SU-DHL-6 (cell line): ENCODE measurements around the gene STRBP.
"Not testable (repeated sequence)": the region's sequence is repeated elsewhere in the genome, so short reads cannot be mapped to it uniquely, and the experiment has no call there.

Source experiments
- H2AFZ ChIP-seq: fragments of 200-600 bp; sonication (generic); 2 replicates; pipeline ENCODE4 v1.6.1; 2014; ENCODE audit warnings: low read depth, mild to moderate bottlenecking, moderate library complexity, mixed read lengths, antibody characterized with exemption, low read length; ENCODE audit not compliant: severe bottlenecking
- H3F3A ChIP-seq: fragments of 200-600 bp; shearing (Covaris generic); 2 replicates; pipeline ENCODE4 v1.6.0; 2016; ENCODE audit warnings: antibody characterized with exemption, mild to moderate bottlenecking; ENCODE audit not compliant: insufficient read depth
- H3K27ac ChIP-seq: fragments of 200-600 bp; sonication (generic); 2 replicates; pipeline ENCODE4 v1.5.1; 2016; ENCODE audit warnings: low read depth, mild to moderate bottlenecking, low read length, moderate library complexity, mixed read lengths
- H3K27me3 ChIP-seq: fragments of 200-600 bp; sonication (generic), shearing (Covaris generic); 2 replicates; pipeline ENCODE4 v1.6.0; 2014; ENCODE audit warnings: mild to moderate bottlenecking, low read length
- H3K36me3 ChIP-seq: fragments of 200-600 bp; sonication (generic); 2 replicates; pipeline ENCODE4 v1.6.1; 2014; ENCODE audit warnings: mild to moderate bottlenecking, low read length, mixed read lengths
- H3K4me2 ChIP-seq: fragments of 300-600, 200-600 bp; shearing (Covaris generic), sonication (generic); 2 replicates; pipeline ENCODE4 v1.6.0; 2014; ENCODE audit warnings: low read length, low read depth, mild to moderate bottlenecking; ENCODE audit not compliant: poor library complexity, severe bottlenecking
- H3K4me3 ChIP-seq: fragments of 200-600 bp; sonication (generic); 2 replicates; pipeline ENCODE4 v1.5.1; 2014; ENCODE audit warnings: antibody characterized with exemption, low read length, mild to moderate bottlenecking, mixed read lengths; ENCODE audit not compliant: insufficient read depth, poor library complexity, severe bottlenecking
- H3K79me2 ChIP-seq: fragments of 200-600 bp; sonication (generic); 2 replicates; pipeline ENCODE4 v1.6.1; 2014; ENCODE audit warnings: mild to moderate bottlenecking, low read length, moderate library complexity; ENCODE audit not compliant: insufficient read depth
- H3K9ac ChIP-seq: fragments of 200-600 bp; sonication (generic); 2 replicates; pipeline ENCODE4 v1.7.0; 2014; ENCODE audit warnings: mild to moderate bottlenecking, low read length
- H3K9me2 ChIP-seq: fragments of 200-600 bp; sonication (generic); replicated peaks from 2 replicates; pipeline ENCODE4 v1.6.1; 2014; ENCODE audit warnings: low read length; ENCODE audit not compliant: insufficient read depth
- H3K9me3 ChIP-seq: fragments of 200-600 bp; sonication (generic); 2 replicates; pipeline ENCODE4 v1.6.1; 2014; ENCODE audit warnings: low read length, mixed read lengths; ENCODE audit not compliant: insufficient read depth
- H4K20me1 ChIP-seq: fragments of 200-600 bp; sonication (generic); 2 replicates; pipeline ENCODE4 v1.6.1; 2014; ENCODE audit warnings: low read depth, mild to moderate bottlenecking, antibody characterized with exemption, low read length, moderate library complexity, mixed read lengths
- CTCF ChIP-seq: fragments of 200-600 bp; sonication (generic); IDR thresholded peaks from one replicate; pipeline ENCODE4 v1.5.1; 2017; ENCODE audit warnings: antibody characterized with exemption, mild to moderate bottlenecking, low read length, moderate library complexity; ENCODE audit not compliant: insufficient read depth, poor library complexity, severe bottlenecking
- EZH2phosphoT487 ChIP-seq: fragments of 200-600 bp; sonication (generic), shearing (Covaris generic); conservative IDR thresholded peaks from 2 replicates; pipeline ENCODE4 v1.6.1; 2018; ENCODE audit warnings: mild to moderate bottlenecking, antibody characterized with exemption, low read length, moderate library complexity, mixed read lengths

STRBP gene

DNA sequence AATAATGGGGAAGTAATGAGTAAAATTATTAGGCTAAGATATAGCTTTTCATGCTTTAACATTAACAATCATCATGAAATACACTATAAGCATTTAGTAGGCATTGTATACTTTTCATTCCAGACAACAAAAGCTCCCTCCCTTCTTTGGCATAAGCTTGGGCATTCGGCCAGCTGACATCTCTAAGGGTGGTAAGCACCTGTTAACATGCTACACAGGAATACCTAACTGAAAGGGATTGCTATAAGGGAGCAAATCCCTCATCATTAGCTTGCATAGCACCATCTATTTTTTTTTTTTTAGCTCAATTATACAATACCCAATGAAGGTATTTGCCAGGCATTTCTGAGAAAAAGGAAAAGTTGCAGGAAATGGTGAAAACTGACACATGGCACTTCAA, 16.6 kb downstream of the STRBP start:
- peaks cover 100% of the 10 kb centered on the region for H3K79me2 ChIP-seq
- 0 out of 2 replicates have a peak, but pooled peaks cover 5% of the 10 kb centered on the region for H3K36me3 ChIP-seq
- H3F3A ChIP-seq = peaks cover 38% of the 10 kb centered on the region
- TF ChIP-seq CTCF (no peak), EZH2phosphoT487 (no peak)
- no peaks in the 10 kb centered on the region for H3K27me3 ChIP-seq
- H3K9ac ChIP-seq = 0 out of 2 replicates have a peak overlapping the region, but pooled peaks have one; percentile 6
- H3K27ac ChIP-seq = peak overlapping the region; percentile 55; the same call in 1 of the 2 replicates
- no peak overlapping the region for H3K4me3 ChIP-seq
- peak overlapping the region; percentile 44 for H3K4me2 ChIP-seq
- H3K9me3 ChIP-seq = no peaks in the 10 kb centered on the region
- peaks cover 30% of the 10 kb centered on the region for H4K20me1 ChIP-seq
- H3K9me2 ChIP-seq = no peaks in the 10 kb centered on the region
- H2AFZ ChIP-seq = no peak overlapping the region

DNA sequence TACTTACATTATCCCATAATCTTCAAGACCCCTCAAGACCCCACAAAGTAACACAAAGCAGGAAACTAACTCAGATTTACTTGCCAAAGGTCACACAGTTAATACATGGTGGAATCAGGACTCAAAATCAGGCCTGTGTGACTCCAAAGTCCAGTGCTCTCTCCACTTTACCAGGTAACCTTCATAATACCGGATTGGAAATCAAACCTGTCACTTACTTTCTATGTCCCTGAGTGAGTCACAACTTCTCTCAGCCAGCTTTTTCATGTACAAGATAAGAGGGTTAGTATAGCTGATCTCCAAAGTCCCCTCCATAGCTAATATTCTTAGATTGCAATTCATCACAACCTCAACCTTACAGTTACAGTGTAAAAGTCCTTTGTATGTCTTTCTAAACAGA, 17.1 kb downstream of the STRBP start:
- Histone ChIP-seq H3K79me2 (peaks cover 100% of the 10 kb centered on the region), H3K27ac (peak overlapping the region; percentile 55; the same call in 1 of the 2 replicates)

DNA sequence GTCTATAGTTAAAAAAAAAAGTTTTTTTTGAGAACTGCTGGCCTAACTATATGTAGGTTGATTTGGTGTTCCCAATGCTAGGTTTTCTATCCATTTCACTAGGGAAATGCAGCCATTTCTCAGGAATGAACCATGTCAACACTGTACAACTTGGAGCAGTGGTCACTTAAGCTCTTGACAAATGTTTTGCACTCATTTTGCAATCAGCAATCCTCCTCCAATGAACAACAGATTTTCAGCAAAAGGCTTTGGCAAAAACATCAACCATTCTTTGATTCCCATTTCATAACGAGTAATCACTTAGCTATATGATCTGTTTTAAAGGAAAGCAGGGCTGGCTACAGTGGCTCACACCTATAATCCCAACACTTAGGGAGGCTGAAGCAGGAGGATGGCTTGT, 17.9 kb downstream of the STRBP start:
- Histone ChIP-seq H3K9me2 (no peaks in the 10 kb centered on the region), H3F3A (peaks cover 44% of the 10 kb centered on the region), H3K9me3 (no peaks in the 10 kb centered on the region), H3K27me3 (no peaks in the 10 kb centered on the region), H3K9ac (no peak overlapping the region), H2AFZ (no peak overlapping the region), H3K4me2 (peak overlapping the region; percentile 44), H4K20me1 (peaks cover 35% of the 10 kb centered on the region), H3K4me3 (no peak overlapping the region), H3K79me2 (peaks cover 100% of the 10 kb centered on the region), H3K27ac (peak overlapping the region; percentile 55; the same call in 1 of the 2 replicates), H3K36me3 (0 out of 2 replicates have a peak, but pooled peaks cover 5% of the 10 kb centered on the region)
- TF ChIP-seq CTCF (no peak), EZH2phosphoT487 (no peak)

More for the DNA sequence above, 17.1 kb downstream of the STRBP start:
- no peaks in the 10 kb centered on the region for H3K9me3 ChIP-seq
- peak overlapping the region; percentile 44 for H3K4me2 ChIP-seq
- H3K4me3 ChIP-seq = no peak overlapping the region
- no peaks in the 10 kb centered on the region for H3K27me3 ChIP-seq
- H3K36me3 ChIP-seq = 0 out of 2 replicates have a peak, but pooled peaks cover 5% of the 10 kb centered on the region
- H3F3A ChIP-seq = peaks cover 42% of the 10 kb centered on the region
- no peak overlapping the region for H3K9ac ChIP-seq
- TF ChIP-seq EZH2phosphoT487 (no peak), CTCF (no peak)
- H3K9me2 ChIP-seq = no peaks in the 10 kb centered on the region
- H4K20me1 ChIP-seq = peaks cover 31% of the 10 kb centered on the region
- no peak overlapping the region for H2AFZ ChIP-seq

GRCh38 chr9:123249162-123249561, 19.2 kb downstream of the STRBP start:
- H3K27me3 ChIP-seq, H3K9ac ChIP-seq, H3K9me2 ChIP-seq, H2AFZ ChIP-seq, H3K36me3 ChIP-seq, H3K4me2 ChIP-seq, H3K9me3 ChIP-seq, H3K4me3 ChIP-seq: not testable (repeated sequence)
- Histone ChIP-seq H3K27ac (peak overlapping the region; percentile 11; the same call in 1 of the 2 replicates), H3F3A (peaks cover 43% of the 10 kb centered on the region), H4K20me1 (peaks cover 31% of the 10 kb centered on the region), H3K79me2 (peaks cover 100% of the 10 kb centered on the region)
